ENCODE data around the gene MGMT.

MGMT gene

GRCh38 chr10:129761981-129762956 is 295.2 kb downstream of the MGMT start:
- no peak for DNase-seq (ENCODE audit: low read depth)

GRCh38 chr10:129764011-129764900 is 297.2 kb downstream of the MGMT start:
- DNase-seq (ENCODE audit: low read depth): no peak

- no peak for DNase-seq (ENCODE audit: low read depth)
Measured at GRCh38 chr10:129764901-129765663, 298.0 kb downstream of the MGMT start.

DNA sequence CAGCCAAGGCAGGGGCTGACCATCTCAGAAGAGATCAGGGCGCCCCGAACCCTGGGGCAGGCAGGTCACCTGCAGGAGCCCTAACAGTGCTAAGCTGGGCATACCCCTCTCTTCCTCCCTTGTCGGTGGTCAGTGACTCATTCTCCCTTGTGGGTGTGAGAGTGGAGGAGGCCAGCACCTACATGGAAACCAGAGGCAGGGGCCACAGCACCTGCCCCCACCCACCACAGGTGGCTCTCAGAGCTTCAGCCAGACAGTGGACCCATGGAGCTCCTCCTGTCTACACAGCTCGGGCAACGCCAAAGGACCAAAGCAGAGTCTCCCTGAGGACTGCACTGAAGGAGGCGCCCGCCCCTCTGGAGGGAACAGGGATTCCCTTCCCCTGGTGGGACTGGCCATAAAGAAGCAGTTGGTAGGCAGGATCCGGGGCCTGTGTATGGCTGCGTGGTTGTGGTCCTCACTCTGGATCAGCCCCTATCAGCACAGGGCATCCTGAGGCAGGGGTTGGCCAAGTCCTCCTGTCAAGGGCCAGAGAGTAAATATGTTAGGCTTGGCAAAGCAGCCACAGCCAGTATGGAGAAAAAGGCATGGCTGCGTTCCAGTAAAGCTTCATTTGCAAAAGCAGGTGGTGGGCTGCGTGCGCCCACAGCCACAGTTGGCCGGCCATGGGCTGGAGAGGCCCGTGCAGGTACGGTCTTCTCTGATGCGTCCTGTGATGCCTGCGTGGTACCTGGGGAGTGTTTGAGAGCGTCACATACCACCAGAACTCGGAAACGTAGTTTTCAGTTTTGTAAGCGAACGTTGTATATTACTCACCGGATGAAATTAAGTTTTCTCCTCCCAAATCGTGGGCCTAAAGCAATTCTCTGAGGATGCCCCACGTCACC is 298.9 kb downstream of the MGMT start:
- no peak for DNase-seq (ENCODE audit: low read depth)

DNA sequence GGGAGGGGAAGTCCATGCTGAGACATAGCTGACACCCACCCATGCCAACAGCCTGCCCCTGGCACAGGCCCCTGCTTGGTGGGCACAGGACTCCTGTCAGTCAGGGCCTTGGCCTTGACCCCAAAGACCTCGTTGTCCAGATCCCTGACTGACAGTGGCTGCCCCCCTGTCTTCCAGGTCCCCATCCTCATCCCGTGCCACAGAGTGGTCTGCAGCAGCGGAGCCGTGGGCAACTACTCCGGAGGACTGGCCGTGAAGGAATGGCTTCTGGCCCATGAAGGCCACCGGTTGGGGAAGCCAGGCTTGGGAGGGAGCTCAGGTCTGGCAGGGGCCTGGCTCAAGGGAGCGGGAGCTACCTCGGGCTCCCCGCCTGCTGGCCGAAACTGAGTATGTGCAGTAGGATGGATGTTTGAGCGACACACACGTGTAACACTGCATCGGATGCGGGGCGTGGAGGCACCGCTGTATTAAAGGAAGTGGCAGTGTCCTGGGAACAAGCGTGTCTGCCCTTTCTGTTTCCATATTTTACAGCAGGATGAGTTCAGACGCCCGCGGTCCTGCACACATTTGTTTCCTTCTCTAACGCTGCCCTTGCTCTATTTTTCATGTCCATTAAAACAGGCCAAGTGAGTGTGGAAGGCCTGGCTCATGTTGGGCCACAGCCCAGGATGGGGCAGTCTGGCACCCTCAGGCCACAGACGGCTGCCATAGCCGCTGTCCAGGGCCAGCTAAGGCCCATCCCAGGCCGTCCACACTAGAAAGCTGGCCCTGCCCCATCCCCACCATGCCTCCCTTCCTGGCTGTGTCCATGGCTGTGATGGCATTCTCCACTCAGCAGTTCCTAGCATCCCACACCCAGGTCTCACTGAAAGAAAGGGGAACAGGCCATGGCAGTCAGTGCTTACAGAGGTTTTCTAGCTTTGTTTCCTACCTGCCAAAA is 299.8 kb downstream of the MGMT start:
- no peak for DNase-seq (ENCODE audit: low read depth)

GRCh38 chr10:129767751-129768150 is 300.7 kb downstream of the MGMT start:
- DNase-seq (ENCODE audit: low read depth): no peak

GRCh38 chr10:129768437-129769355 is 301.7 kb downstream of the MGMT start:
- no peak for DNase-seq (ENCODE audit: low read depth)

DNA sequence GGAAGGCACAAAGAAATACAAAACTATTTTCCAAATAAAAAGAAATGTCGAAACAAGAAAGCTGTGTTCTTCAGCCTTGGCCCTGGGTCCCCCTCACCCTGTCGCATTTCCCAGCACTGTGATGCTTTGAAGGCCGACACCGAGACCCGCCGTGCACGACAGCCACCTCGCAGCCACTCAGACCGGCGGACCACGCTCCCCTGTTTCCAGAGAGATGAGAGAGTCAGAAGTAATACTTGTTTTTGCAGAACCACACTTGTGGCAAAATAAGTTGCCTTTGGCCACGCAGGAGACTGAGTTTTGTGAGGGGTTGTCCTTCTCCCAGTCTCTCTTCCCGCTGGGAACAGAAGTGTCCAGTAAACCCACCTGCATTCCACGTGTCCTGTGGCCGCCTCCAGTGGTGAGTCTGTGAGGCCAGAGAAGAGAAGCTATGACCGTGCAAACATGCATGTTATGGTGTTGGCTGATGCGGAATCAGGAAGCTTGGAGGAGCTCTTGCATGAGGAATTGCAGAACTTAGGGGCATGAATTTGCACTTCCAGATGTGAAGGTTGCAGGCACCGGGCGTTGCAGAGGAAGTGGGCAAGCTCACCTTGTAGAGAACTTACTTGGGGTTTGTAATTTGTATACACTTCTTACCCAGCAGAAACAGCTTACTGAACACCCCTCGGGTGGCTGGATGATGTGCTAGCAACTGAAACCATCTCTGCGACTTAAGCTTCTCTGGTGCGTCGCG is 302.5 kb downstream of the MGMT start:
- DNase-seq (ENCODE audit: low read depth): no peak

GRCh38 chr10:129770286-129770685 is 303.2 kb downstream of the MGMT start:
- DNase-seq (ENCODE audit: low read depth): no peak

DNA sequence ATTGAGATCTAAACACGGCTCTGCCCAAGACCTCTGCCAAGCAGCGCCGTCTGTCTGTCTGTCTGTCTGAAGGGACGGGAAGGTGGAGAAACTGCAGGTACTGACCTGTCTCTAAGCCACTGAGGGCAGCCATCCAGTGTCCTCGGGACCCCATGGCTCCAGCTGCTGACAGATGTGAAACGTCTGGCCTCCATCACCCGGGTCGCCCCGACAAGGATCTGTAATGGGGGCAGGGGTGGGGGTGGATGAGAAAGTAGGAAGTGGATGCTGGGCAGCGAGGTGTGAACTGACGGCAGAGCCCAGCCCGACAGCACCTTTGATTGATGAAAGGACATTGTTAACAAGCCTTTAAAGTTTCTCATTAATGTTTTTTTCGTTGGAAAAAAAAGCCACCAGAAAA is 304.0 kb downstream of the MGMT start:
- DNase-seq (ENCODE audit: low read depth): no peak

DNA sequence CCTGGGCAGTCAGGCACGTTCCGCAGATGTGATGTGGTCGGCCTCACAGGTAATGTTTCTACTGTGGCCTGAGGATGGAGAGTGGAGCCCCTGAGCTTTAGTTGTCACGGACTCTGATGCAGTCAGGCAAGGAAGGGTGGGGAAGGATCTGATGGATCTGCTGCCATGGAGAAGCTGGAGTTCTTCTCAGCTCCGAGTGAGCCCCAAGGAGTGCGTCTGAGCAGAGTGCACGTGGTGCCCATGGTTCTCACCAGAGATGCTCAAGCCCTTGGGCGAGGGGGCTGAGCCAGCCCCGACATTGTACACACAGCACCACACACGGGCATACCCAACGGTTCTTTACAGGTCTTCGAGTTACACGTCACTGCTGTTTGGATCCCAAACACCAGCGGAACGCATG is 304.5 kb downstream of the MGMT start:
- no peak for DNase-seq (ENCODE audit: low read depth)

GRCh38 chr10:129771991-129772431 is 305.0 kb downstream of the MGMT start:
- DNase-seq (ENCODE audit: low read depth): no peak

DNA sequence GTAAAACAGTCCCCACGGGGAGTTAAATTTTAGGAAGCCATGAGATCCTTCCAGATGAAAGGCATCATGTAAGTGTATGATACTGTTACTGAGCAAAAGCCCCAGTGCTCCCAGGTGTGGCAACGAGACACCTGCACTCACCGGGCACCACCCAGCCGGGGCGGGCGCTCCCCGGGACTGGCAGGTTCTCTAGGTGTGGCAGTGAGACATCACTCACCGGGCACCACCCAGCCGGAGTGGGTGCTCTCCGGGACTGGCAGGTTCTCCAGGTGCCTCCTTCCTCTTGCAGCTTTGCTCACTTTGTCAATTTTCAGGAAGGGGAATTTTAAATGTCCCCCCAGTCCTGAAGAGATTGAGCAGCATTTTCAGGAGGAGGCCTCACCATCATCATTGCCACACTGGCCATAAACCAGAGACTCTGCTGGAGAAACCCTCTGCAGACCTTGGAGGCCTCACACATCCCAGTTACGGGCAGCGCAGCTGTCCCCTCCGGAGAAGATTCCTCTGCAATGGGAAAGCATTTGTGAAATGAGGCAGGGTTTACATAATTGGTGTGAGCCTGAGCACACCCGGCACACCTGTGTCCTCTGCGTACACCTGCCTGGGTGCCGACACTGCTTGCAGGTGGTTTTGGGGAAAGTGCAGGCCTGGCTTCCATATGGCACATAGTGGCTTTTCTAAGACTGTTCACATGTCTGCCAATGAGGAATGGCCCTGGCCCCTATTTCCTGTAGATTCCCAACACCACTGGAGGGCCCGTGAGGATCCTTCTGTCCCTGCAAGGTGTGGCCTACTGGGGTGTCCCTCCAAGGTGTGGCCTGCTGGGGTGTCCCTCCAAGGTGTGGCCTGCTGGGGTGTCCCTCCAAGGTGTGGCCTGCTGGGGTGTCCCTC is 305.7 kb downstream of the MGMT start:
- no peak for DNase-seq (ENCODE audit: low read depth)

DNA sequence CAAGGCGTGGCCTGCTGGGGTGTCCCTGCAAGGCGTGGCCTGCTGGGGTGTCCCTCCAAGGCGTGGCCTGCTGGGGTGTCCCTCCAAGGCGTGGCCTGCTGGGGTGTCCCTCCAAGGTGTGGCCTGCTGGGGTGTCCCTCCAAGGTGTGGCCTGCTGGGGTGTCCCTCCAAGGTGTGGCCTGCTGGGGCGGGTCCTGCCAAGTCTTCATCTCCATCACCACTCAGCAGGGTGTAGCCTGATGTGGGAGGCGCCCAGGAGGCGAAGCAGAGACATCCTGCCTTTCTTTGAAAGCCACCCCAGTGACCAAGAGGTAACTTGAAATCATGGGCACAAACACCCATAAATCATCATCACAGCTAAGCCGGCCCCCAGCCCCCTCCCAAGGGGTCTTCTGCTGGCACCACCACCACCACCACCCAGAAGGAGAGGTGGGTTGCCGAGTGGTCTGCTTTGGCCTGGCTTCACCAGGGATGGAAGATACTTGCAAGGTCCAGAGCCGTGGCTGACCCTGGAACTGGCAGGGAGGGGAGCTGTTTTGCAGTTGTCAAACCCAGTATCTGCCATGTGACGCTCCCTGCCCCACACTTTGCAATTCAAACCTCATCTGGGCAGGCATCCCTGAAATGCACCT is 306.4 kb downstream of the MGMT start:
- no peak for DNase-seq (ENCODE audit: low read depth)

GRCh38 chr10:129774082-129774735 is 307.2 kb downstream of the MGMT start:
- DNase-seq (ENCODE audit: low read depth): no peak
